Measurements from ENCODE around the gene C2orf68.
"Not testable (repeated sequence)": the region's sequence is repeated elsewhere in the genome, so short reads cannot be mapped to it uniquely, and the experiment has no call there.

C2orf68 gene

GRCh38 chr2:85582492-85582891, 29.4 kb downstream of the C2orf68 start:
- DNase-seq (ENCODE audit: low read depth, low spot score) = no peak

- DNase-seq (ENCODE audit: low read depth, low spot score) = no peak
These were observed 31.7 kb downstream of the C2orf68 start for GRCh38 chr2:85580206-85580605.

- DNase-seq (ENCODE audit: low read depth, low spot score) = no peak
These were observed 32.5 kb downstream of the C2orf68 start for GRCh38 chr2:85579266-85579935.

- DNase-seq (ENCODE audit: low read depth, low spot score) = no peak
These were observed 33.4 kb downstream of the C2orf68 start for GRCh38 chr2:85578243-85579180.

GRCh38 chr2:85577386-85578242, 34.3 kb downstream of the C2orf68 start, which contains the start of gene VAMP8:
Gene VAMP8 (plus strand): TSS chr2:85577586. CDS start chr2:85577647, 61 bp downstream.
- DNase-seq (ENCODE audit: low read depth, low spot score) = peak; percentile 52

- no peak for DNase-seq (ENCODE audit: low read depth, low spot score)
These were observed 34.8 kb downstream of the C2orf68 start for GRCh38 chr2:85577063-85577385.

- DNase-seq (ENCODE audit: low read depth, low spot score) = no peak
These were observed 36.1 kb downstream of the C2orf68 start for GRCh38 chr2:85575739-85576138.

GRCh38 chr2:85566265-85566664, 45.6 kb downstream of the C2orf68 start:
- DNase-seq (ENCODE audit: low read depth, low spot score) = no peak

GRCh38 chr2:85564144-85564563, 47.7 kb downstream of the C2orf68 start:
- no peak for DNase-seq (ENCODE audit: low read depth, low spot score)

- peak; percentile 86 for DNase-seq (ENCODE audit: low read depth, low spot score)
These were observed 50.3 kb downstream of the C2orf68 start, which contains the start of gene GGCX for GRCh38 chr2:85561280-85562212. Gene GGCX (minus strand): TSS chr2:85561493. CDS start chr2:85561428, 65 bp downstream.

GRCh38 chr2:85560812-85561279, 51.0 kb downstream of the C2orf68 start:
- DNase-seq (ENCODE audit: low read depth, low spot score) = no peak

GRCh38 chr2:85560403-85560726, 51.5 kb downstream of the C2orf68 start:
- not testable (repeated sequence) for DNase-seq (ENCODE audit: low read depth, low spot score)

GRCh38 chr2:85558160-85558559, 53.7 kb downstream of the C2orf68 start:
- no peak for DNase-seq (ENCODE audit: low read depth, low spot score)

- DNase-seq (ENCODE audit: low read depth, low spot score) = no peak
These were observed 54.7 kb downstream of the C2orf68 start for GRCh38 chr2:85557130-85557529.

Measured in iPS DF 19.7 (cell line).